ENCODE measurements around the gene PLAC8L1. TPM values are rescaled to one million over a fixed set of nuclear protein-coding genes. Genes with fewer than 3 reads are reported as not detected.
A peak's percentile ranks its signal among the peaks of the same experiment; 100 is the strongest.

The PLAC8L1 gene
- total RNA-seq, 1 donor from 2014 or later: not detected

GRCh38 chr5:146079695-146080373, 25.5 kb downstream of the PLAC8L1 start:
- no peak for DNase-seq (ENCODE audit: low read depth in 2 of 2)

- DNase-seq (ENCODE audit: low read depth in 2 of 2): no peak
These were observed 26.8 kb downstream of the PLAC8L1 start for GRCh38 chr5:146078566-146078965.

GRCh38 chr5:146076455-146076854, 28.9 kb downstream of the PLAC8L1 start:
- DNase-seq (ENCODE audit: low read depth in 2 of 2): no peak

GRCh38 chr5:146076028-146076427, 29.3 kb downstream of the PLAC8L1 start:
- no peak for DNase-seq (ENCODE audit: low read depth in 2 of 2)

GRCh38 chr5:146073239-146073900, 32.0 kb downstream of the PLAC8L1 start:
- DNase-seq (ENCODE audit: low read depth in 2 of 2): no peak

GRCh38 chr5:146072595-146072994, 32.8 kb downstream of the PLAC8L1 start:
- no peak for DNase-seq (ENCODE audit: low read depth in 2 of 2)

- no peak for DNase-seq (ENCODE audit: low read depth in 2 of 2)
These were observed 34.2 kb downstream of the PLAC8L1 start for GRCh38 chr5:146071171-146071570.

DNA sequence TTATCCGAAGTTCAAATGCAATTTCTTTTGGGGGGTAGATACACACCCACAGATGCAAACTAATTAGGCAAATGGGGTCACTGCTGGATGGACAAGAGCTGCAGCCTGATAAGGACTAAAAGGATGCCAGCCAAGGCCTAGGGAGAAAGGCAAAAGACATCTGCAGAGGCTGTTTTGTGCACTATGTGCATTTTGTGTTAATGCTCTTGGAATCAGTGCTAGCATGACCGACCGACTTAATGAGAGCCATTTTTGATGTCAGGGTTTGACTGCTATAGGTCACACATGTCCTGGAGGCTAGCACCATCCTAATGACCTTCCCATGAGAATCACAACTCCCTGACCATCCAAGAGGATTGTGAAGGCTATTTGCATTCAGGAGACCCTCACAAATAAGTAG, 34.6 kb downstream of the PLAC8L1 start:
- no peak for DNase-seq (ENCODE audit: low read depth in 2 of 2)

- DNase-seq (ENCODE audit: low read depth in 2 of 2): no peak
These were observed 35.6 kb downstream of the PLAC8L1 start for GRCh38 chr5:146069780-146070099.

DNA sequence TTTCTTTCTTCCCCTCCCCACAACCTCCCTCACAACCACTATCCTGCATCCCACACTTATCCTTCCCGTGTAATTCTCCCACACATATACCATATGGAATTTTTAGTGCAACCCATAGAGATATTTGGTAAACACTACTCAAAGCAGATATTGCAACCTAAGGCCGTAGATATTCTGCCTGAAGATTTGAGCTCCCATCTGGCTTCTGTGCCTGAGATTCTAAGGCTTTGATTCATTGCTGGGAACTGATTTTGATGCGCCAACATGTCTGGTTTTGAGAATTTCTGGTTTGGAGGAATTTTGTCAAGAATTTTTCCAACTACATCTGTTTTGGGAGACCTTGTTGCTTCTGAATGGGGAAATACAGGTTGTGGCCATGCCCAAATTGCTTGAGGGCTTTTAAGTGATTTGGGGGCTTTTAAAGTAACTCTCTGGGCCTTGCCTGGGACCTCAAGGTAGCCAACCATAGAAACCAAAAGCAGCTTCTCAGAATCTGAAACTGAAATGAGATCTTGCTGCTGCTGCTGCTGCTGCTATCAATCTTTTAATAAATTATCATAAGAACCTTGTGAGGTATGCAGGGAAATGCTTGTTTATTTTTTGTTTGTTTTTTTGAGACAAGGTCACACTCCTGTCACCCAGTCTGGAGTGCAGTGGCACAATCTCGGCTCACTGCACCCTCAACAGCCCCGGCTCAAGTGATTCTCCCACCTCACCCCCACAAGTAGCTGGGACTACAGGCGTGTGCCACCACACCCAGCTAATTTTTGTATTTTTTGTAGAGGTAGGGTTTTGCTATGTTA, 36.2 kb downstream of the PLAC8L1 start:
- DNase-seq (ENCODE audit: low read depth in 2 of 2): no peak

- DNase-seq (ENCODE audit: low read depth in 2 of 2): no peak
These were observed 37.2 kb downstream of the PLAC8L1 start for GRCh38 chr5:146068206-146068605.

DNA sequence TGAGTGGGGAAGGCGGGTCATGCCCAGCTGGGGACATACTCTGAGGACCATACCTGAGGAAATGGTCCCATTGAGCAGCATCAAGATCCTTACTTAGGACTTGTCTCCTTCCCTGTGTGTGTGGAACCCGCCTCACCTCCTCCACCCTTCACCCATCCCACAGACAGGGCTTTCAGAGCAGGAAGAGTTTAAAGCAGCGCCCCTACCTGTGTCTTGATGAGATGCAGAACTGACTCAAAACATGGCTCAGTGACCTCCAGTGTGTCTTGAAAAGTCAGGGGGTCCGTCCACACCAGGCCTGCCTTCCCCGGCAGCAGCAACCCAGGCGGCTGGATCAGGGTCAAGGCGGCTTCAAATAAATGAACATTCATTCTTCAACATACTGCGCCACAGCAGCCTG, 38.4 kb downstream of the PLAC8L1 start:
- DNase-seq (ENCODE audit: low read depth in 2 of 2): no peak

DNA sequence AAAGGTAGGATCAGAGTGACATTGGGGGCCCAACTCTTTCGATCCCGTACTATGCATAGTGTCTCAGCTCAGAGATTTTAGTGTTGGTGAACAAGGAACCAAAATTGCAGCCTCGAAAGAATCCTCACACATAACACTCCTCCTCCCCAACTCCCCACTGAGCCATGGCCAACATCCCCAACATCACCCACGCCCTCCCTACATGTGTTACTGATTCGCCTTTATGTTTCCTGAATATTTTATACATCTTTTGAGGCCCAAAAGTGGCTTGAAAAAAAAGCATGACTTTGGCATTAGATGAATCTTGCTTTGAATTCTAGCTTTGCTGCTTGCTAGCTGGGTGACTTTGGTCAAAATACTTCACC, 45.2 kb downstream of the PLAC8L1 start:
- DNase-seq (ENCODE audit: low read depth in 2 of 2): no peak

- peak in 1 of 2 donors; percentile 27 for DNase-seq (ENCODE audit: low read depth in 2 of 2)
These were observed 45.7 kb downstream of the PLAC8L1 start for GRCh38 chr5:146059460-146060220.

- DNase-seq (ENCODE audit: low read depth in 2 of 2): no peak
These were observed 49.9 kb downstream of the PLAC8L1 start for GRCh38 chr5:146055432-146055831.

GRCh38 chr5:146052780-146053179, 52.6 kb downstream of the PLAC8L1 start:
- no peak for DNase-seq (ENCODE audit: low read depth in 2 of 2)

GRCh38 chr5:146051678-146052077, 53.7 kb downstream of the PLAC8L1 start:
- DNase-seq (ENCODE audit: low read depth in 2 of 2): no peak

- DNase-seq (ENCODE audit: low read depth in 2 of 2): no peak
These were observed 55.3 kb downstream of the PLAC8L1 start for GRCh38 chr5:146050086-146050485.

DNA sequence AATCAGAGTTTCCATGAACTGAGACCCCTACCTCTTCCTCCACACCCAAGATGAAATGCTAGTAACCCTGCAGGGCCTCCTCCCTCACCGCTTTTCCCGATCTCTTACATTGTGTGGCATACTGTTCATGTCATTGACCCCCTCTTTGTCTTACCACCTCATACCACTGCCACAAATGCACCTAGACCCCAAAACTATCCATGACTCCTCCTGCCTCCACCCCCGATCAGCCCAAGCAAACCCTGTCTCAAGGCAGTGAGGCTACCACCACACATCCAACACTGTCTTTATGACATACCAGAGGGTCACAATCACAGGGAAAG, 55.7 kb downstream of the PLAC8L1 start:
- DNase-seq (ENCODE audit: low read depth in 2 of 2): no peak

- DNase-seq (ENCODE audit: low read depth in 2 of 2): peak; percentile 20 to 74
These were observed 56.2 kb downstream of the PLAC8L1 start for GRCh38 chr5:146048994-146049703.

- no peak for DNase-seq (ENCODE audit: low read depth in 2 of 2)
These were observed 58.0 kb downstream of the PLAC8L1 start for GRCh38 chr5:146047396-146047795.
